Measurements from ENCODE around the gene CPEB1. TPM values are rescaled to one million over a fixed set of nuclear protein-coding genes. Genes with fewer than 3 reads are reported as not detected.
A peak's percentile ranks its signal among the peaks of the same experiment; 100 is the strongest.

The CPEB1 gene
- total and polyA plus RNA-seq, 8 donors, result 1.1 to 6.4 (median 1.5) TPM; not detected in 2

- Histone ChIP-seq H3K4me1 (peaks cover 12 to 24% (median 23%) of the 10 kb centered on the region in 4 donors), H3K9me3 (no peaks in the 10 kb centered on the region), H3K27ac (no peak overlapping the region), H3K4me3 (no peak overlapping the region), H3K27me3 (no peaks in the 10 kb centered on the region), H3K36me3 (peaks cover 5 to 26% (median 9%) of the 10 kb centered on the region in 4 donors)
- TF ChIP-seq, protein P1, sequence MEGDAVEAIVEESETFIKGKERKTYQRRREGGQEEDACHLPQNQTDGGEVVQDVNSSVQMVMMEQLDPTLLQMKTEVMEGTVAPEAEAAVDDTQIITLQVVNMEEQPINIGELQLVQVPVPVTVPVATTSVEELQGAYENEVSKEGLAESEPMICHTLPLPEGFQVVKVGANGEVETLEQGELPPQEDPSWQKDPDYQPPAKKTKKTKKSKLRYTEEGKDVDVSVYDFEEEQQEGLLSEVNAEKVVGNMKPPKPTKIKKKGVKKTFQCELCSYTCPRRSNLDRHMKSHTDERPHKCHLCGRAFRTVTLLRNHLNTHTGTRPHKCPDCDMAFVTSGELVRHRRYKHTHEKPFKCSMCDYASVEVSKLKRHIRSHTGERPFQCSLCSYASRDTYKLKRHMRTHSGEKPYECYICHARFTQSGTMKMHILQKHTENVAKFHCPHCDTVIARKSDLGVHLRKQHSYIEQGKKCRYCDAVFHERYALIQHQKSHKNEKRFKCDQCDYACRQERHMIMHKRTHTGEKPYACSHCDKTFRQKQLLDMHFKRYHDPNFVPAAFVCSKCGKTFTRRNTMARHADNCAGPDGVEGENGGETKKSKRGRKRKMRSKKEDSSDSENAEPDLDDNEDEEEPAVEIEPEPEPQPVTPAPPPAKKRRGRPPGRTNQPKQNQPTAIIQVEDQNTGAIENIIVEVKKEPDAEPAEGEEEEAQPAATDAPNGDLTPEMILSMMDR (IDR thresholded peaks at IDR 0.05), result no peak
- TF ChIP-seq POLR2A (IDR thresholded peaks at IDR 0.05) (no peak), EP300 (IDR thresholded peaks at IDR 0.05) (no peak), POLR2AphosphoS5 (IDR thresholded peaks at IDR 0.05) (no peak)
- intact Hi-C loops (cut with DNase I; ENCODE audit: low total_unique reads), result no loop called here
- WGBS, 5 donors, result 22 to 28% (median 26%) methylated on average over 2 of the region's 2 CpGs
- peak in 1 of 2 donors; percentile 40 for DNase-seq
Measured at GRCh38 chr15:82543160-82543559, 104.0 kb downstream of the CPEB1 start.

DNA sequence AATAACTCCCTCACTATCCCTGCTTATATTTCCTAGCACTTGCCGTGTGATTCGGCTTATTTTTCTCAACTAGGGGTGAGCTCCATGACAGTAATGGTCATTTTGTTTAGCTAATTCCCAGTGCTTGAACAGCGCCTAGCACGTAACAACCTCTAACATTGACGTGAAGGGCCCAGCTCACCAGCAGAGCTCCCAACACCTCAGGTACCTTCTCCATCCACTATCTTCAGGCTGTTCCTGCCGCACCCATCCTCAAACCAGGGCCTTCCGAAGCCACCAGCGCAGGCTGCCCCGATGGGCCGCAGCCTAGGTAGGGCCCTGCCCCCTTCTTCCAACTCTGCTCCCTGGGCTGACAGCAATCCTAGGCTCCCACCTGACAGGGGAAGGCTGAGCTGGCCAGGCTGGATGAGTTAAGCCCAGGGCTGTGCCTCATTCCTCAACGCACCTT, 106.2 kb downstream of the CPEB1 start:
- 15 to 26% (median 16%) methylated on average over 10 to 11 of the region's 11 CpGs for WGBS, 5 donors

DNA sequence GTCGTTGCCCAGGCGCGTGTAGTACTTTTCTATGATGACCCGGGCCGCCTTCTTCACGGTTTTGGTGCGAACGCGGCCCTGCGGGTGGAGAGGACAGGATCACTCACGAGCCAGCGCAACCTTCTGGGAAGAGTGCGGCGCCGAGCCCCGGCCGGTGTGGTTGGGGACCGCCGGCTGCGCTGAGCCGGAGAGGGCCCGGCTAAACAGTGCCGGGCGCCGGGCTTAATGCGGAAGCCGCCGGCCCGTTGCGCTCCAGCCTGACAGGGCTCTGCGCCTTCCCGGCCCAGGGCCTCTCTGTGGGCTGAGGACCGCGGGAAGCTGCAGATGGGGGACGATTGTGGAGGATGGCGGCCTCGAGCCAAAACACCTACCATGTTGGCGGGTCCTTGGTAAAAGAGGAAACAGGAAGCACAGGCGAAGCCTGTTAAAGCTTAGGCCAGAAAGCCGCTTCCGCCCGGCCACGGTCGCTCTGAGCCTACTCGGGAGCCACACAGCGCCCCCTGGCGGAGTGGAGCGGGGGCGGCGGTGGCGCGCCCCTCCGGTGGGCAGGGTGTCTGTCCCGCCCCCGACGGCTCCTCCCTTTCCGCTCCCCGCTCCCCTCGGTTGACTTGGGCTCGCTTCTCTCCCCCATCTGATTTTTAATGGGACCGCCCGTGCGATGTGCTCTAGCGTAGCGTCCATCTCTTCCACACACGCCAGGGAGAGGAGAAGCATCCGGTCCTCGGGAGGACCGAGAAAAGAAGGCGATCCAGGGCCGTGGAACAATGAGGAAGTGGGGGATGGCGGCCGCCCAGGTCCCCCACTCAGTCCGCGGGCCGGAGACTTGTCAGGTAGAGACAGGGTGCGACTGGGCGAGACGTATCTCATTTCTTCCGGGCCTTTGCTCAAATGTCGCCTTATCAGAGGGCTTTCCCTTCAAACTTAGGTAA, 106.8 kb downstream of the CPEB1 start, which contains the start of gene RPS17:
Gene RPS17, minus strand, starts transcription at position 403 of the 929 bp plus-strand sequence. Its CDS starts 29 bp downstream, at position 374.
- H3K27me3 ChIP-seq, result no peaks in the 10 kb centered on the region
- H3K4me1 ChIP-seq, result peaks cover 12 to 40% (median 33%) of the 10 kb centered on the region in 4 donors
- peaks cover 30 to 50% (median 37%) of the 10 kb centered on the region in 4 donors for H3K36me3 ChIP-seq
- TF ChIP-seq POLR2A (IDR thresholded peaks at IDR 0.05), result peak in 2 of 4 donors; percentile 81 to 83
- peak; percentile 75 to 95 (median 80) for TF ChIP-seq POLR2AphosphoS5 (IDR thresholded peaks at IDR 0.05)
- TF ChIP-seq EP300 (IDR thresholded peaks at IDR 0.05), result no peak
- TF ChIP-seq, protein P1 (IDR thresholded peaks at IDR 0.05), result peak in 6 of 7 experiments; percentile 60 to 100 (median 98)
- intact Hi-C loops (cut with DNase I; ENCODE audit: low total_unique reads), result no loop called here
- H3K4me3 ChIP-seq, result peak within 1 kb of the TSS; percentile 73 to 98 (median 86)
- peak; percentile 98 to 99 for DNase-seq
- H3K27ac ChIP-seq, result peak within 1 kb of the TSS; percentile 90 to 93 (median 92)
- H3K9me3 ChIP-seq, result no peaks in the 10 kb centered on the region
- 0 to 1% (median 0%) methylated on average over 51 to 81 of the region's 81 CpGs for WGBS, 5 donors

More for the DNA sequence above, 106.2 kb downstream of the CPEB1 start:
- TF ChIP-seq POLR2AphosphoS5 (IDR thresholded peaks at IDR 0.05), result no peak
- intact Hi-C loops (cut with DNase I; ENCODE audit: low total_unique reads), result no loop called here
- H3K27ac ChIP-seq, result peak overlapping the region; percentile 90 to 93 (median 92)
- no peaks in the 10 kb centered on the region for H3K9me3 ChIP-seq
- peak overlapping the region; percentile 73 to 98 (median 86) for H3K4me3 ChIP-seq
- peak in 1 of 2 donors; percentile 66 for DNase-seq
- peaks cover 12 to 40% (median 33%) of the 10 kb centered on the region in 4 donors for H3K4me1 ChIP-seq
- no peaks in the 10 kb centered on the region for H3K27me3 ChIP-seq
- peaks cover 25 to 47% (median 30%) of the 10 kb centered on the region in 4 donors for H3K36me3 ChIP-seq

- whole genome bisulfite sequencing, 5 donors, result 0 to 1% (median 1%) methylated on average over 18 to 23 of the region's 23 CpGs
- peak overlapping the region; percentile 63 to 93 (median 91) for H3K27ac ChIP-seq
Measured at GRCh38 chr15:82539691-82540054, 107.5 kb downstream of the CPEB1 start.

More at GRCh38 chr15:82539691-82540054, 107.5 kb downstream of the CPEB1 start:
- TF ChIP-seq, protein P1 (IDR thresholded peaks at IDR 0.05), result no peak
- no peak for TF ChIP-seq POLR2A (IDR thresholded peaks at IDR 0.05)
- TF ChIP-seq EP300 (IDR thresholded peaks at IDR 0.05), result no peak
- no peak for TF ChIP-seq POLR2AphosphoS5 (IDR thresholded peaks at IDR 0.05)
- peak in 1 of 2 donors; percentile 54 for DNase-seq
- Histone ChIP-seq H3K27me3 (no peaks in the 10 kb centered on the region), H3K4me1 (peaks cover 12 to 40% (median 33%) of the 10 kb centered on the region in 4 donors), H3K36me3 (peaks cover 30 to 51% (median 44%) of the 10 kb centered on the region in 4 donors), H3K9me3 (no peaks in the 10 kb centered on the region), H3K4me3 (peak overlapping the region; percentile 73 to 98 (median 86))
- intact Hi-C loops (cut with DNase I; ENCODE audit: low total_unique reads), result no loop called here

All from stomach (tissue), 9 donors.